GM21825 (cell line): Measurements from ENCODE around the gene ARID1A.

Source experiments
- ATAC-seq: cut with Tn5 transposase; IDR thresholded peaks from one replicate; pipeline ENCODE4 v1.9.1; 2021; ENCODE audit warnings: mild to moderate bottlenecking, moderate library complexity; ENCODE audit not compliant: unreplicated experiment

The ARID1A gene

GRCh38 chr1:26826261-26827105 is 130.7 kb downstream of the ARID1A start, which contains the start of gene ZDHHC18:
Gene ZDHHC18, plus strand, starts transcription at chr1:26826688. Its CDS starts 117 bp downstream, at chr1:26826805.
- ATAC-seq = peak; percentile 77

DNA sequence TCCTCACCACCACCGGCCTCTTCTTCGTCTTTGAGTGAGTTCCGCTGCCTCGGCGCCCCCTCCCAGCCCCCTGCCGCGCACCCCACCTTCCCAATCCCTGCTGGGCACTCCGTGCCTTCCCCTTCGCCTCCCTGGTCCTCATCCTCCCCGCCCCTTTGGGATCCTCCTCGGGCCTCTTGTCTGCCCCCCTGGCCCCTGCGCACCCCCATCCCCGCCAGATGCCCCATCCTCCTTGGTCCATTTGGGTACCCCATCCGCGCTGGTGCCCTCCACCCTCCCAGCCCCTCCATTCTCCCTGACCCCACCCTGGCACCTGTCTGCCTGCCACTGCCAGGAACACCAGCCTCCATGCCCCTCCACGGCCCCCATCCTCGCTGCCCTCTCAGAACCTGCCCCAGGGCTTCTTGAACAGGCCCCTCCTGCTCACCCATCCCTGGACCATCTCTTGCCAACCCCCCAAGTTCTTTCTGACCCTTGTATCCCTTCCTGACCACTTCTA is 131.3 kb downstream of the ARID1A start:
- ATAC-seq = no peak

GRCh38 chr1:26827663-26828062 is 131.8 kb downstream of the ARID1A start:
- no peak for ATAC-seq

- ATAC-seq = no peak
Measured at GRCh38 chr1:26828411-26828991, 132.7 kb downstream of the ARID1A start.

GRCh38 chr1:26829184-26829911 is 133.5 kb downstream of the ARID1A start:
- ATAC-seq = no peak

GRCh38 chr1:26831059-26831458 is 135.2 kb downstream of the ARID1A start:
- no peak for ATAC-seq
